HepG2 (cell line): ENCODE data around the gene RGS14. TPM values are rescaled to one million over a fixed set of nuclear protein-coding genes. Genes with fewer than 3 reads are reported as not detected.

Experiments
- AKNA ChIP-seq: sonication (generic); formaldehyde crosslinking; IDR thresholded peaks from 2 replicates; pipeline ENCODE4 v1.4.0; 2020; ENCODE audit warnings: missing genetic modification reagents, borderline replicate concordance
- DNMT1 ChIP-seq: sonication (generic); formaldehyde crosslinking; IDR thresholded peaks from 2 replicates; pipeline ENCODE4 v1.5.1; 2020; ENCODE audit warnings: mild to moderate bottlenecking, missing genetic modification reagents
- HNRNPLL ChIP-seq: fragments of 200-400 bp; formaldehyde crosslinking; IDR thresholded peaks from 2 replicates; pipeline ENCODE4 v1.6.1; 2017; ENCODE audit warnings: mild to moderate bottlenecking, low read depth, low read length; ENCODE audit not compliant: poor library complexity, severe bottlenecking
- JUND ChIP-seq: sonication (generic); formaldehyde crosslinking; IDR thresholded peaks from 2 replicates; pipeline ENCODE4 v1.8.0; 2022; ENCODE audit warnings: mild to moderate bottlenecking, missing genetic modification reagents
- MLLT10 ChIP-seq: sonication (generic); formaldehyde crosslinking; IDR thresholded peaks from 2 replicates; pipeline ENCODE4 v1.4.0; 2020; ENCODE audit warnings: missing genetic modification reagents
- MXD4 ChIP-seq: IDR thresholded peaks from 2 replicates; pipeline ENCODE4 v1.6.1; 2016; ENCODE audit warnings: mild to moderate bottlenecking, missing biosample characterization, missing genetic modification reagents
- NFAT5 ChIP-seq: sonication (generic); formaldehyde crosslinking; IDR thresholded peaks from 2 replicates; pipeline ENCODE4 v1.4.0; 2020; ENCODE audit warnings: missing genetic modification reagents
- PCBP1 ChIP-seq: fragments of 200-400 bp; formaldehyde crosslinking; IDR thresholded peaks from 2 replicates; pipeline ENCODE4 v1.6.1; 2017; ENCODE audit warnings: mild to moderate bottlenecking, low read depth, low read length, borderline replicate concordance
- RARA ChIP-seq: IDR thresholded peaks from 2 replicates; pipeline ENCODE4 v1.6.1; 2016; ENCODE audit warnings: missing genetic modification reagents, missing compliant biosample characterization
- SCMH1 ChIP-seq: sonication (generic); formaldehyde crosslinking; IDR thresholded peaks from 2 replicates; pipeline ENCODE4 v1.9.0; 2021; ENCODE audit warnings: missing genetic modification reagents, mild to moderate bottlenecking, borderline replicate concordance
- SMARCC2 ChIP-seq: fragments of 450-650 bp; IDR thresholded peaks from 2 replicates; pipeline ENCODE4 v1.6.1; 2017; ENCODE audit warnings: antibody characterized with exemption, mild to moderate bottlenecking
- TEAD3 ChIP-seq: optimal IDR thresholded peaks from 2 replicates; pipeline ENCODE3; 2016; ENCODE audit warnings: borderline replicate concordance
- ZNF570 ChIP-seq: sonication (generic); formaldehyde crosslinking; IDR thresholded peaks from 2 replicates; pipeline ENCODE4 v1.4.0; 2020; ENCODE audit warnings: mild to moderate bottlenecking, missing genetic modification reagents, borderline replicate concordance
- ZNF776 ChIP-seq: sonication (generic); formaldehyde crosslinking; IDR thresholded peaks from 2 replicates; pipeline ENCODE4 v1.4.0; 2020; ENCODE audit warnings: mild to moderate bottlenecking, missing genetic modification reagents
- ZSCAN29 ChIP-seq: sonication (generic); formaldehyde crosslinking; conservative IDR thresholded peaks from 2 replicates; pipeline ENCODE4 v1.4.0; 2020; ENCODE audit warnings: mild to moderate bottlenecking, missing genetic modification reagents
- polyA plus RNA-seq, 8 experiments: library from polyadenylated mRNA; depleted of rRNA in 3 of 8; stranded (reverse) in 7 of 8; unstranded in 1 of 8; fragments of >200 nt; fragmentation: Illumina TruSeq in 4 of 8; extraction: Trizol in 4 of 8; gene quantifications; 2 replicates each; pipeline versions ENCODE4 v1.2.1 to v1.2.3, GENCODE V29; 2011 to 2016; ENCODE audit warnings: low read depth in 4 of 8, missing spikeins in 1 of 8, mixed read lengths in 1 of 8; ENCODE audit not compliant: insufficient read depth in 1 of 8
- total RNA-seq, 5 experiments: library from RNA; depleted of rRNA; stranded (reverse); fragments of >200 nt; fragmentation: Illumina TruSeq; extraction: Trizol; gene quantifications; 2 replicates each; pipeline ENCODE4 v1.2.3, GENCODE V29; 2016; ENCODE audit warnings: low read depth in 1 of 5
- TF ChIP-seq, protein P1 (sequence below): sonication (generic); formaldehyde crosslinking; IDR thresholded peaks from 2 replicates; pipeline ENCODE4 v1.5.1; 2020; ENCODE audit warnings: missing genetic modification reagents, mild to moderate bottlenecking, borderline replicate concordance
- TF ChIP-seq, protein P2 (sequence below): IDR thresholded peaks from 2 replicates; pipeline ENCODE4 v1.6.1; 2016

The RGS14 gene
- total and polyA plus RNA-seq, 2 of the 13 experiments (the other 11 are each of a cell fraction or from before 2014, with no cell fraction given) = 11.1 to 17.2 TPM

- TF ChIP-seq AKNA (CRISPR knock-in tag) = no peak
- no peak for TF ChIP-seq ZNF776
- no peak for TF ChIP-seq JUND (CRISPR knock-in tag)
- TF ChIP-seq RARA = no peak
- no peak for TF ChIP-seq ZNF570
- TF ChIP-seq, protein P1, sequence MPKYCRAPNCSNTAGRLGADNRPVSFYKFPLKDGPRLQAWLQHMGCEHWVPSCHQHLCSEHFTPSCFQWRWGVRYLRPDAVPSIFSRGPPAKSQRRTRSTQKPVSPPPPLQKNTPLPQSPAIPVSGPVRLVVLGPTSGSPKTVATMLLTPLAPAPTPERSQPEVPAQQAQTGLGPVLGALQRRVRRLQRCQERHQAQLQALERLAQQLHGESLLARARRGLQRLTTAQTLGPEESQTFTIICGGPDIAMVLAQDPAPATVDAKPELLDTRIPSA (CRISPR knock-in tag) = no peak
- no peak for TF ChIP-seq ZSCAN29 (CRISPR knock-in tag)
- TF ChIP-seq MLLT10 (CRISPR knock-in tag) = no peak
- TF ChIP-seq, protein P2, sequence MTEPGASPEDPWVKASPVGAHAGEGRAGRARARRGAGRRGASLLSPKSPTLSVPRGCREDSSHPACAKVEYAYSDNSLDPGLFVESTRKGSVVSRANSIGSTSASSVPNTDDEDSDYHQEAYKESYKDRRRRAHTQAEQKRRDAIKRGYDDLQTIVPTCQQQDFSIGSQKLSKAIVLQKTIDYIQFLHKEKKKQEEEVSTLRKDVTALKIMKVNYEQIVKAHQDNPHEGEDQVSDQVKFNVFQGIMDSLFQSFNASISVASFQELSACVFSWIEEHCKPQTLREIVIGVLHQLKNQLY (CRISPR knock-in tag) = no peak
- no peak for TF ChIP-seq SMARCC2
- no peak for TF ChIP-seq SCMH1 (CRISPR knock-in tag)
- no peak for TF ChIP-seq NFAT5
- no peak; the same call in 1 of the 2 replicates for TF ChIP-seq PCBP1
- peak; percentile 9 for TF ChIP-seq TEAD3 (CRISPR knock-in tag)
- TF ChIP-seq DNMT1 (CRISPR knock-in tag) = no peak
- peak; percentile 39 for TF ChIP-seq HNRNPLL
- 0 out of 2 replicates have a peak, but pooled peaks have one; percentile 44 for TF ChIP-seq MXD4
Observed at GRCh38 chr5:177403792-177404640, 46.3 kb downstream of the RGS14 start (continued).
